HG03159 (cell line): Measurements from ENCODE around the gene GRID2.

Source experiments
- ATAC-seq: cut with Tn5 transposase; IDR thresholded peaks from one replicate; pipeline ENCODE4 v1.9.1; 2021; ENCODE audit warnings: mild to moderate bottlenecking, moderate library complexity; ENCODE audit not compliant: unreplicated experiment

Gene GRID2

GRCh38 chr4:93179044-93179443, 875.3 kb downstream of the GRID2 start:
- no peak for ATAC-seq

GRCh38 chr4:93182722-93183121, 879.0 kb downstream of the GRID2 start:
- ATAC-seq = no peak

- no peak for ATAC-seq
These were observed 879.8 kb downstream of the GRID2 start for GRCh38 chr4:93183576-93183975.

- ATAC-seq = no peak
These were observed 880.3 kb downstream of the GRID2 start for GRCh38 chr4:93184053-93184452.

- no peak for ATAC-seq
These were observed 883.1 kb downstream of the GRID2 start for GRCh38 chr4:93186846-93187245.

- ATAC-seq = no peak
These were observed 883.7 kb downstream of the GRID2 start for GRCh38 chr4:93187466-93187865.

GRCh38 chr4:93187892-93188291, 884.1 kb downstream of the GRID2 start:
- no peak for ATAC-seq

- peak; percentile 74 for ATAC-seq
These were observed 895.7 kb downstream of the GRID2 start for GRCh38 chr4:93199492-93199891.

GRCh38 chr4:93201471-93202096, 897.8 kb downstream of the GRID2 start:
- ATAC-seq = no peak

- no peak for ATAC-seq
These were observed 899.9 kb downstream of the GRID2 start for GRCh38 chr4:93203708-93204107.

- ATAC-seq = no peak
These were observed 908.5 kb downstream of the GRID2 start for GRCh38 chr4:93212250-93212649.

- no peak for ATAC-seq
These were observed 912.9 kb downstream of the GRID2 start for GRCh38 chr4:93216646-93217045.

- no peak for ATAC-seq
These were observed 913.7 kb downstream of the GRID2 start for GRCh38 chr4:93217431-93217830.

GRCh38 chr4:93221771-93222170, 918.0 kb downstream of the GRID2 start:
- no peak for ATAC-seq

- ATAC-seq = no peak
These were observed 924.3 kb downstream of the GRID2 start for GRCh38 chr4:93228021-93228420.

GRCh38 chr4:93232883-93233282, 929.1 kb downstream of the GRID2 start:
- ATAC-seq = no peak

GRCh38 chr4:93237521-93237920, 933.8 kb downstream of the GRID2 start:
- no peak for ATAC-seq

GRCh38 chr4:93243262-93243661, 939.5 kb downstream of the GRID2 start:
- no peak for ATAC-seq

- ATAC-seq = no peak
These were observed 957.4 kb downstream of the GRID2 start for GRCh38 chr4:93261207-93261606.

- ATAC-seq = no peak
These were observed 959.4 kb downstream of the GRID2 start for GRCh38 chr4:93263166-93263565.

- ATAC-seq = no peak
These were observed 964.0 kb downstream of the GRID2 start for GRCh38 chr4:93267747-93268146.

- ATAC-seq = no peak
These were observed 981.6 kb downstream of the GRID2 start for GRCh38 chr4:93285346-93285745.

GRCh38 chr4:93289241-93289640, 985.5 kb downstream of the GRID2 start:
- ATAC-seq = no peak
